ENCODE measurements around the gene FOXC1. TPM values are rescaled to one million over a fixed set of nuclear protein-coding genes. Genes with fewer than 3 reads are reported as not detected.

Gene FOXC1
- total and polyA plus RNA-seq, 2 experiments from 2014 or later = 0.60 to 1.1 TPM

DNA sequence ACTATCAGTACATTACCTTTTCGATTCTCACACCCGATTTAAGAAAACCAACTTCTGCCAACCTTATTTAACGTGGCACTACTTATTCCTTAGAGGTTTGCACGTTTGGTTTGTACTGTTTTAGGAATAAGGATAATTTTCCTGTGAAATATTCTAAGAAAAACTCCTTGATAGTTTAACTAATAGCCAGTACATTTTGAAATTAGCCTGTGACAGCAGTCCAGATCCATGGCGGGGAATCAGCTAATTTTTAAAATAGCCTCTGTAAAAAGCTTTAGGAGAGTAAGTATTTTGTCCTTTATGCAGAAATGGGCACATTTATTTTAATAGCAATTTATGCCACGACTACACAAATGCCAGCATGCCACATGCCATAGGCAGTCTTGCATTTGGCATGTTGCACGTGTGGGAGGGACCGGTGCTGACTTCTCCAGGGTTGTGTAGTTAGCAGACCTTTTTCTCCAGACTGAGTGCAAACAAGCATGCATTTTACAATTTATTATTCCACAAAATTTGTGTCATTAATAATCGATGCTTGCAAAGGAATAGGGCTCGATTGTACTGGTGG lies 6.2 kb downstream of the FOXC1 start:
- Histone ChIP-seq H3K9me3 (ENCODE audit: low read depth) (no peaks in the 10 kb centered on the region), H3K9me2 (replicated peaks; ENCODE audit: insufficient read depth) (no peaks in the 10 kb centered on the region), H4K20me1 (ENCODE audit: insufficient read depth, poor library complexity, severe bottlenecking) (peaks cover 5% of the 10 kb centered on the region), H3K27ac (no peak overlapping the region), H3K79me2 (no peaks in the 10 kb centered on the region), H3K4me2 (no peak overlapping the region), H3K36me3 (replicated peaks; ENCODE audit: insufficient read depth, low read depth) (no peaks in the 10 kb centered on the region), H3K4me3 (no peak overlapping the region), H3K4me1 (ENCODE audit: insufficient read depth) (peaks cover 19% of the 10 kb centered on the region), H3K27me3 (peaks cover 94% of the 10 kb centered on the region), H2AFZ (no peak overlapping the region)
- TF ChIP-seq, protein P1, sequence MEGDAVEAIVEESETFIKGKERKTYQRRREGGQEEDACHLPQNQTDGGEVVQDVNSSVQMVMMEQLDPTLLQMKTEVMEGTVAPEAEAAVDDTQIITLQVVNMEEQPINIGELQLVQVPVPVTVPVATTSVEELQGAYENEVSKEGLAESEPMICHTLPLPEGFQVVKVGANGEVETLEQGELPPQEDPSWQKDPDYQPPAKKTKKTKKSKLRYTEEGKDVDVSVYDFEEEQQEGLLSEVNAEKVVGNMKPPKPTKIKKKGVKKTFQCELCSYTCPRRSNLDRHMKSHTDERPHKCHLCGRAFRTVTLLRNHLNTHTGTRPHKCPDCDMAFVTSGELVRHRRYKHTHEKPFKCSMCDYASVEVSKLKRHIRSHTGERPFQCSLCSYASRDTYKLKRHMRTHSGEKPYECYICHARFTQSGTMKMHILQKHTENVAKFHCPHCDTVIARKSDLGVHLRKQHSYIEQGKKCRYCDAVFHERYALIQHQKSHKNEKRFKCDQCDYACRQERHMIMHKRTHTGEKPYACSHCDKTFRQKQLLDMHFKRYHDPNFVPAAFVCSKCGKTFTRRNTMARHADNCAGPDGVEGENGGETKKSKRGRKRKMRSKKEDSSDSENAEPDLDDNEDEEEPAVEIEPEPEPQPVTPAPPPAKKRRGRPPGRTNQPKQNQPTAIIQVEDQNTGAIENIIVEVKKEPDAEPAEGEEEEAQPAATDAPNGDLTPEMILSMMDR (IDR thresholded peaks at IDR 0.05; ENCODE audit: poor library complexity) = no peak
- peak; percentile 20 for TF ChIP-seq EZH2phosphoT487 (IDR thresholded peaks at IDR 0.05; ENCODE audit: low read depth, severe bottlenecking, unreplicated experiment)
- WGBS (ENCODE audit: low lambda C conversion rate, missing lambda C conversion rate) = 68% methylated on average over 10 of the region's 10 CpGs
- DNase-seq (ENCODE audit: low spot score) = no peak

DNA sequence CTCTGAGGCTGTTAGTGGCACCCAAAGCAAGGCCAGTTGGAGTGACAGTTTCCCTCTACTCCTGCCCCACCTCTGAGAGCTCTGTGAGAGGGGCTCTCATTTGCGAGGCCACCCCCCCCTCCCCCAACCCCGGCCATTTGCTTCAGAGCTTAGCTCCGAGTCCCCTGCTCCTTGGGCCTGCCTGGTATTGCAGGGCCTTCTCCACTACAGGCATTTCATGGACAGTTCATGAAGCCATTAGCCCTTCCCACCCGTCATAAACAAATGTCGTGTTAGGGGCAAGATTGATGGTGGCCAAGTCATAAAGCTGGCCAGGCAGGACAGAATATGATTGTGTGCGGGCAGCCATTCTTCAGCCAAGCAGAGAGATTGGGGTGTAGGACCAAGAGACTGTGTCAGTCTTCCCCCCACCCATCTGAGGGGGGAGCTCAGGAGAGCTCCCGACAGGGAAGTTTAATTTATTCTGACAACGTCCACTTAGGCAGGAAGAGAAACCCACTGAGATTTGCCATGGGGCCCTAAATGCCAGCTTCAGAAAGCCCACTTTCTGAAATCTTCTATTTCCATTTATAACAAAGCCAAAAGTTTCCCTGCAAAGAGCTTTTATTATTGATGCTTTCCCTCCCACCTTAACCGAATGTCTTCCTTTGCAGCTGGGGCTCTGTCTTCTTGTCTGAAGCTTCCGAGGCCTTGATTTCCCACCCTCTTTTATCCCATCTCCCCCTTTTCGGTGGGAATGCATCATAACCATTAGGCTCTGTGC lies 7.2 kb downstream of the FOXC1 start:
- 59% methylated on average over 10 of the region's 11 CpGs for WGBS (ENCODE audit: low lambda C conversion rate, missing lambda C conversion rate)
- H4K20me1 ChIP-seq (ENCODE audit: insufficient read depth, poor library complexity, severe bottlenecking) = peaks cover 5% of the 10 kb centered on the region

DNA sequence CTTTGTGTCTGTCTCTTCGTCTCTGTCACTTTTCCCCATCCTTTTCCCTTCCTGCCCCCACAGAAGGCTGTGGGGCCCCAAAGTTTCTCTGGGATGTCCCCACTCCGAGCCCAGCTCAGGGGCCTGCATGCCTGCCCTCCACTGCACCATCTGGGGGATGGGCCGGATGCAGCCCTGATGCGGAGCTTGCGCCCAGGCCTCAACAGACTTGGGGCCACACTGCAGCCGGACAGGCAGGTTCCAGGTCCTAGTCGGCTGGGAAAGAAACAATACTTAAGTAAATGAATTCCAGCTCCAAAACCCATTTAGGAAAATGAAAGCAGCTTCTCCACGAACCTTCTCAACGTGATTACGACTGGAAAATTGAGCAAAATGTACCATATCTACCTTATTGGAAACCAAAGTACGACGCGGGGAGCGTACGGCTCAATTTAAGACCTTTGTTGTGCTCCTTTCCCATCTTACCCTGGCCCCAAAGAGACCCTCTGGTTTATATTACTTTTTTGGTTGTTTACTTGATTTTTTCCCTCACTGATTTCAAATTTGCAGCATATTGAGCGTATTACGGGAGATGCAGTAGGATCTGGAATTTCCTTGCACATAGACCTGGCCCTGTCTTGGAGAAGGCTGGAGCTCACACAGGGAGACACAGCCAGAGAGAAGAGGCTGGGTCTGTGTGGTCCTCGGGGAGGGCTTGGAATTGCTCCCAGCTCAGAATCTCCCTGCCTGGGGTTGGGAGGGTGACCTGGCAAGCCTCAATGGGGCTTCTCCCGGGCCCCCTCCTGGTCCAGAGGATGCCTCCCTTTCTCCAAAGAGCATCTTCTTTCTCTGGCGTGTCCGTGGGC lies 8.0 kb downstream of the FOXC1 start:
- DNase-seq (ENCODE audit: low spot score) = no peak
- Histone ChIP-seq H3K9me3 (ENCODE audit: low read depth) (no peaks in the 10 kb centered on the region), H3K27me3 (peaks cover 100% of the 10 kb centered on the region), H3K4me1 (ENCODE audit: insufficient read depth) (peaks cover 19% of the 10 kb centered on the region), H3K79me2 (no peaks in the 10 kb centered on the region), H3K36me3 (replicated peaks; ENCODE audit: insufficient read depth, low read depth) (no peaks in the 10 kb centered on the region), H3K4me3 (no peak overlapping the region), H3K27ac (no peak overlapping the region), H3K4me2 (no peak overlapping the region), H2AFZ (no peak overlapping the region), H4K20me1 (ENCODE audit: insufficient read depth, poor library complexity, severe bottlenecking) (peaks cover 5% of the 10 kb centered on the region), H3K9me2 (replicated peaks; ENCODE audit: insufficient read depth) (no peaks in the 10 kb centered on the region)
- TF ChIP-seq EZH2 (IDR thresholded peaks at IDR 0.05; ENCODE audit: borderline replicate concordance) (peak; percentile 39), EZH2phosphoT487 (IDR thresholded peaks at IDR 0.05; ENCODE audit: low read depth, severe bottlenecking, unreplicated experiment) (no peak)
- 71% methylated on average over 21 of the region's 21 CpGs for WGBS (ENCODE audit: low lambda C conversion rate, missing lambda C conversion rate)

More for the DNA sequence above, 7.2 kb downstream of the FOXC1 start:
- Histone ChIP-seq H3K9me3 (ENCODE audit: low read depth) (no peaks in the 10 kb centered on the region), H3K36me3 (replicated peaks; ENCODE audit: insufficient read depth, low read depth) (no peaks in the 10 kb centered on the region), H3K4me2 (no peak overlapping the region), H3K79me2 (no peaks in the 10 kb centered on the region), H3K4me1 (ENCODE audit: insufficient read depth) (peaks cover 19% of the 10 kb centered on the region), H3K27ac (no peak overlapping the region), H3K9me2 (replicated peaks; ENCODE audit: insufficient read depth) (no peaks in the 10 kb centered on the region), H3K4me3 (no peak overlapping the region), H2AFZ (no peak overlapping the region), H3K27me3 (peaks cover 100% of the 10 kb centered on the region)
- TF ChIP-seq EZH2phosphoT487 (IDR thresholded peaks at IDR 0.05; ENCODE audit: low read depth, severe bottlenecking, unreplicated experiment) = no peak
- TF ChIP-seq, protein P1 (IDR thresholded peaks at IDR 0.05; ENCODE audit: poor library complexity) = no peak
- TF ChIP-seq EZH2 (IDR thresholded peaks at IDR 0.05; ENCODE audit: borderline replicate concordance) = no peak
- DNase-seq (ENCODE audit: low spot score) = no peak

All from hepatocyte (in vitro differentiated cells).